Keratinocyte (primary cell): ENCODE measurements around the gene ANKRD23.

ENCODE experiments used
- EZH2 ChIP-seq: IDR thresholded peaks from one replicate; pipeline ENCODE4 v1.6.1; 2012; ENCODE audit warnings: inconsistent platforms, mild to moderate bottlenecking, low read length, moderate library complexity
- TF ChIP-seq, protein P1 (sequence below), 3 experiments: IDR thresholded peaks in 1 of 3; conservative IDR thresholded peaks in 1 of 3; optimal IDR thresholded peaks in 1 of 3; 2 replicates in 2 of 3; 3 replicates in 1 of 3; pipeline versions ENCODE3 to v1.5.1; 2011; ENCODE audit warnings: low read length in 3 of 3, mild to moderate bottlenecking in 3 of 3, moderate library complexity in 2 of 3, control low read depth in 1 of 3, inconsistent platforms in 1 of 3; ENCODE audit not compliant: insufficient read depth in 2 of 3; ENCODE audit errors: extremely low read depth in 1 of 3

DNA sequence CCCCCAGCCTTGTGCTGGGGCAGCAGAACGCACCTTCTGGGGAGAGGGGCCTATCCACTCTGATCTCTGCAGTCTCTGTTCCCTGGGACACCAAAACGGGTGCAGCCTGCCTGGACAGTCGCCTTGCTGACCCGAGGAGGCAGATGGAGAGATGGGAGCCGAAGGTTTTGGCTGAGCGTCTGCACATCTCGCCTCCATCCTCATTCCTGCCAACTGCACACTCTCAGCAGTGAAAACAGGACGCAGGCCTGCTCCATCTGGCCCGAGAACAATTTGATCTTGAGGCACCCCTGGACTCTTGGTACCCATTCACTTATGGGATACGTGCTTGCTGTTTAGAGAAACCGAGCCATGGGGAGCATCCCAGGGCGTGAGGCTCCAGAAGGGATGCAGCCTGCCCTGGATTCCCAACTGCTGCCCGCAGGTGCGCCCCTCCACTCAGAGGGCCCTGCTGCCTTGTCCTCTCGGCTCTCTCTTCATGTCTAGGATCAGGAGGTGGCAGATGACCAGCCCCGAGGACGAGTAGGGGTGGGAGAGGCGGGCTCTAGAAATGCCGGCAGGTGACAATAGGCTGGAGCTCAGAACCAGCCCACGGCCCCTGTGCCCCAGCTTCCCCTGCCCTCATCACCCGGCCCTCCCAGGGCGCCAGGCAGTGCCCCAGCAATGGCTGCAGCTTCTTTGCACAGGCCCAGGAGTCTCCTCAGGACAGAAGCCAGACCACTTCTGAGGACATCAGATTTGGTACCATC, 35.1 kb upstream of the ANKRD23 start:
- TF ChIP-seq EZH2: no peak
- TF ChIP-seq, protein P1, sequence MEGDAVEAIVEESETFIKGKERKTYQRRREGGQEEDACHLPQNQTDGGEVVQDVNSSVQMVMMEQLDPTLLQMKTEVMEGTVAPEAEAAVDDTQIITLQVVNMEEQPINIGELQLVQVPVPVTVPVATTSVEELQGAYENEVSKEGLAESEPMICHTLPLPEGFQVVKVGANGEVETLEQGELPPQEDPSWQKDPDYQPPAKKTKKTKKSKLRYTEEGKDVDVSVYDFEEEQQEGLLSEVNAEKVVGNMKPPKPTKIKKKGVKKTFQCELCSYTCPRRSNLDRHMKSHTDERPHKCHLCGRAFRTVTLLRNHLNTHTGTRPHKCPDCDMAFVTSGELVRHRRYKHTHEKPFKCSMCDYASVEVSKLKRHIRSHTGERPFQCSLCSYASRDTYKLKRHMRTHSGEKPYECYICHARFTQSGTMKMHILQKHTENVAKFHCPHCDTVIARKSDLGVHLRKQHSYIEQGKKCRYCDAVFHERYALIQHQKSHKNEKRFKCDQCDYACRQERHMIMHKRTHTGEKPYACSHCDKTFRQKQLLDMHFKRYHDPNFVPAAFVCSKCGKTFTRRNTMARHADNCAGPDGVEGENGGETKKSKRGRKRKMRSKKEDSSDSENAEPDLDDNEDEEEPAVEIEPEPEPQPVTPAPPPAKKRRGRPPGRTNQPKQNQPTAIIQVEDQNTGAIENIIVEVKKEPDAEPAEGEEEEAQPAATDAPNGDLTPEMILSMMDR (optimal IDR thresholded peaks at IDR 0.05 in 1 of 3, IDR thresholded peaks at IDR 0.05 in 1 of 3, conservative IDR thresholded peaks at IDR 0.05 in 1 of 3; ENCODE audit: extremely low read depth in 1 of 3, insufficient read depth in 2 of 3, low read length in 3 of 3): no peak
